K562 (cell line): ENCODE data around the gene UBE2D3. TPM values are rescaled to one million over a fixed set of nuclear protein-coding genes. Genes with fewer than 3 reads are reported as not detected.
A peak's percentile ranks its signal among the peaks of the same experiment; 100 is the strongest.

Source experiments
- ATF3 ChIP-seq, 2 experiments: fragments of 450-650 bp in 1 of 2; sonication (generic) in 1 of 2; formaldehyde crosslinking in 1 of 2; IDR thresholded peaks in 1 of 2; conservative IDR thresholded peaks in 1 of 2; 2 replicates each; pipeline versions ENCODE4 v1.6.1 to v1.8.1; 2016 to 2023; ENCODE audit warnings: mild to moderate bottlenecking in 2 of 2, moderate library complexity in 2 of 2, inconsistent platforms in 1 of 2, missing genetic modification reagents in 1 of 2
- ATF6 ChIP-seq: sonication (generic); formaldehyde crosslinking; IDR thresholded peaks from 2 replicates; pipeline ENCODE4 v1.4.0; 2020; ENCODE audit warnings: mild to moderate bottlenecking, missing genetic modification reagents
- CREB3 ChIP-seq: fragments of 450-650 bp; conservative IDR thresholded peaks from 2 replicates; pipeline ENCODE4 v1.6.1; 2016; ENCODE audit warnings: missing genetic modification characterization, low read depth, mild to moderate bottlenecking, missing compliant biosample characterization, moderate library complexity
- DEAF1 ChIP-seq: fragments of 450-650 bp; formaldehyde crosslinking; IDR thresholded peaks from 2 replicates; pipeline ENCODE4 v1.4.0; 2020; ENCODE audit warnings: mild to moderate bottlenecking, moderate library complexity
- RFX5 ChIP-seq: IDR thresholded peaks from 2 replicates; pipeline ENCODE4 v1.6.1; 2011; ENCODE audit warnings: low read depth, mild to moderate bottlenecking, improper control_type of control experiment, low read length
- SIN3B ChIP-seq: fragments of 450-650 bp; IDR thresholded peaks from 2 replicates; pipeline ENCODE4 v1.6.1; 2017; ENCODE audit warnings: low read depth, mild to moderate bottlenecking, moderate library complexity
- SREBF1 ChIP-seq: fragments of 150-350 bp; IDR thresholded peaks from 2 replicates; pipeline ENCODE4 v1.6.1; 2014; ENCODE audit warnings: antibody characterized with exemption, low read depth, low read length, borderline replicate concordance
- STAT5A ChIP-seq: IDR thresholded peaks from 2 replicates; pipeline ENCODE4 v1.6.1; 2012; ENCODE audit warnings: low read length, inconsistent platforms, borderline replicate concordance
- TGIF2 ChIP-seq: sonication (generic); formaldehyde crosslinking; IDR thresholded peaks from 2 replicates; pipeline ENCODE4 v1.8.1; 2022; ENCODE audit warnings: mild to moderate bottlenecking, missing genetic modification reagents, moderate library complexity
- ZNF318 ChIP-seq, 2 experiments: fragments of 450-650 bp; IDR thresholded peaks; 2 replicates each; pipeline ENCODE4 v1.6.1; 2016; ENCODE audit warnings: mild to moderate bottlenecking in 2 of 2, borderline replicate concordance in 1 of 2, low read depth in 1 of 2, moderate library complexity in 1 of 2
- ZNF408 ChIP-seq: fragments of 250-450 bp; sonication (Bioruptor Pico); IDR thresholded peaks from 2 replicates; pipeline ENCODE4 v1.4.0; 2020; ENCODE audit warnings: low read depth, mild to moderate bottlenecking, moderate library complexity
- polyA plus RNA-seq, 8 experiments: library from polyadenylated mRNA; depleted of rRNA in 4 of 8; stranded (reverse) in 5 of 8; unstranded in 3 of 8; fragments of >200 nt; fragmentation: Nextera tagmentation in 2 of 8; fragmentation: Illumina TruSeq in 1 of 8; extraction: Ambion mirVana in 2 of 8; extraction: Trizol in 1 of 8; gene quantifications; 2 replicates each; pipeline versions ENCODE4 v1.2.1 to v1.2.3, GENCODE V29; 2011 to 2014; ENCODE audit warnings: inconsistent platforms in 1 of 8, missing spikeins in 1 of 8
- total RNA-seq, 7 experiments: library from RNA; depleted of rRNA in 6 of 7; stranded (reverse); fragments of >200 nt in 6 of 7; fragmentation: Illumina TruSeq in 2 of 7; extraction: Trizol in 2 of 7; gene quantifications; 2 replicates each; pipeline versions ENCODE4 v1.2.1 to v1.2.3, GENCODE V29; 2011 to 2021; ENCODE audit warnings: low replicate concordance in 1 of 7

The UBE2D3 gene
- total and polyA plus RNA-seq, 9 of the 15 experiments (the other 6 are each of a cell fraction or from before 2014, with no cell fraction given), result 191 to 618 (median 292) TPM

GRCh38 chr4:102868781-102869568 lies 41.6 kb upstream of the UBE2D3 start, which contains the start of gene CISD2 (continued):
- peak; percentile 93; the same call in 1 of the 2 replicates for TF ChIP-seq ATF6 (CRISPR knock-in tag)
- TF ChIP-seq CREB3 (tag), result no peak
- TF ChIP-seq ZNF318 (IDR thresholded peaks at IDR 0.05; ENCODE audit: borderline replicate concordance in 1 of 2, low read depth in 1 of 2), result no peak
- no peak for TF ChIP-seq STAT5A
- 0 out of 2 replicates have a peak, but pooled peaks have one; percentile 9 for TF ChIP-seq RFX5
- TF ChIP-seq SREBF1, result no peak
- TF ChIP-seq ZNF408, result no peak
- TF ChIP-seq ATF3 (IDR thresholded peaks at IDR 0.05), result no peak
- TF ChIP-seq ATF3 (CRISPR knock-in tag; conservative IDR thresholded peaks at IDR 0.05), result no peak; the same call in 1 of the 2 replicates
- TF ChIP-seq TGIF2 (CRISPR knock-in tag), result no peak
- TF ChIP-seq SIN3B, result peak; percentile 42; the same call in 1 of the 2 replicates
- no peak for TF ChIP-seq DEAF1 (CRISPR knock-in tag)
